Nucleus accumbens (tissue), 56 donors: ENCODE results near the gene ZDHHC7.
A peak's percentile ranks its signal among the peaks of the same experiment; 100 is the strongest.
"Not testable (repeated sequence)": the region's sequence is repeated elsewhere in the genome, so short reads cannot be mapped to it uniquely, and the experiment has no call there.

Experiments used
- DNase-seq, 56 donors: peaks; one replicate each; lab custom pipeline; 2025; lab: John Stamatoyannopoulos, UW

The ZDHHC7 gene

GRCh38 chr16:84947996-84948850 is 63.1 kb downstream of the ZDHHC7 start:
- DNase-seq, result no peak

- peak in 2 of 56 donors; percentile 5 to 23 for DNase-seq
Observed at GRCh38 chr16:84947022-84947421, 64.3 kb downstream of the ZDHHC7 start.

GRCh38 chr16:84943620-84944019 is 67.7 kb downstream of the ZDHHC7 start:
- DNase-seq, result no peak

- no peak for DNase-seq
Observed at GRCh38 chr16:84942786-84943185, 68.5 kb downstream of the ZDHHC7 start.

- DNase-seq, result no peak
Observed at GRCh38 chr16:84941921-84942320, 69.4 kb downstream of the ZDHHC7 start.

GRCh38 chr16:84940670-84941551 is 70.4 kb downstream of the ZDHHC7 start:
- DNase-seq, result no peak

GRCh38 chr16:84938616-84939015 is 72.7 kb downstream of the ZDHHC7 start:
- not testable (repeated sequence) for DNase-seq

GRCh38 chr16:84937196-84938005 is 73.9 kb downstream of the ZDHHC7 start:
- no peak for DNase-seq

- DNase-seq, result peak in 43 of 56 donors; percentile 4 to 77 (median 47)
Observed at GRCh38 chr16:84933774-84934631, 77.3 kb downstream of the ZDHHC7 start.

GRCh38 chr16:84932681-84933080 is 78.7 kb downstream of the ZDHHC7 start:
- peak in 1 of 56 donors; percentile 16 for DNase-seq

GRCh38 chr16:84931506-84931905 is 79.8 kb downstream of the ZDHHC7 start:
- no peak for DNase-seq

- no peak for DNase-seq
Observed at GRCh38 chr16:84931107-84931494, 80.2 kb downstream of the ZDHHC7 start.

- DNase-seq, result peak in 3 of 56 donors; percentile 7 to 53 (median 35)
Observed at GRCh38 chr16:84930298-84931106, 80.8 kb downstream of the ZDHHC7 start.

- DNase-seq, result peak in 1 of 56 donors; percentile 55
Observed at GRCh38 chr16:84929421-84930297, 81.7 kb downstream of the ZDHHC7 start.

GRCh38 chr16:84928679-84929420 is 82.5 kb downstream of the ZDHHC7 start:
- no peak for DNase-seq

- DNase-seq, result no peak
Observed at GRCh38 chr16:84927621-84928591, 83.4 kb downstream of the ZDHHC7 start.
